AG20443 (cell line): Measurements from ENCODE around the gene VWA7.

Experiments
- DNase-seq: peaks from one replicate; pipeline ENCODE4 v3.0.0; 2012; ENCODE audit warnings: low spot score, mixed read lengths

Gene VWA7

GRCh38 chr6:31750411-31751022 is 26.6 kb downstream of the VWA7 start:
- no peak for DNase-seq

GRCh38 chr6:31749301-31750036 is 27.7 kb downstream of the VWA7 start:
- DNase-seq, result no peak

GRCh38 chr6:31744422-31744821 is 32.7 kb downstream of the VWA7 start:
- no peak for DNase-seq

DNA sequence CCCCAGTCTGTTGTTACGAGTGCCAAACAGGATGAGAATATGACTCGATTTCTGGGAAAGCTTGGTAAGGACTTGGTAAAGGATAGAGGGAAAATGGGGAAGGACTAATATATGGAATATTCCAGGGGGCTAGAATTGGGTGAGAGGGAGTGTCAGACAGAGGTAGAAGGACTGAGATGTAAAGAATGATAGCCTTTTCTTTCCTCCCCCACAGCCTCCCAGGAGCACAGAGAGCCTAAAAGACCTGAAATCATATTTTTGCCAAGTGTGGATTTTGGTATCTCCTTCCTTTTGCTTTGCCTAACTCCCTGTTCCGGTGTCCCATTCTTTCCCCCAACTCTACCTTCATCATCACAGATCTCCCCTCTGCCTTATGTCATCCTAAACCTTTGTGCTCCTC is 34.2 kb downstream of the VWA7 start:
- DNase-seq, result no peak

- no peak for DNase-seq
These were observed 35.3 kb downstream of the VWA7 start for GRCh38 chr6:31741815-31742214.

DNA sequence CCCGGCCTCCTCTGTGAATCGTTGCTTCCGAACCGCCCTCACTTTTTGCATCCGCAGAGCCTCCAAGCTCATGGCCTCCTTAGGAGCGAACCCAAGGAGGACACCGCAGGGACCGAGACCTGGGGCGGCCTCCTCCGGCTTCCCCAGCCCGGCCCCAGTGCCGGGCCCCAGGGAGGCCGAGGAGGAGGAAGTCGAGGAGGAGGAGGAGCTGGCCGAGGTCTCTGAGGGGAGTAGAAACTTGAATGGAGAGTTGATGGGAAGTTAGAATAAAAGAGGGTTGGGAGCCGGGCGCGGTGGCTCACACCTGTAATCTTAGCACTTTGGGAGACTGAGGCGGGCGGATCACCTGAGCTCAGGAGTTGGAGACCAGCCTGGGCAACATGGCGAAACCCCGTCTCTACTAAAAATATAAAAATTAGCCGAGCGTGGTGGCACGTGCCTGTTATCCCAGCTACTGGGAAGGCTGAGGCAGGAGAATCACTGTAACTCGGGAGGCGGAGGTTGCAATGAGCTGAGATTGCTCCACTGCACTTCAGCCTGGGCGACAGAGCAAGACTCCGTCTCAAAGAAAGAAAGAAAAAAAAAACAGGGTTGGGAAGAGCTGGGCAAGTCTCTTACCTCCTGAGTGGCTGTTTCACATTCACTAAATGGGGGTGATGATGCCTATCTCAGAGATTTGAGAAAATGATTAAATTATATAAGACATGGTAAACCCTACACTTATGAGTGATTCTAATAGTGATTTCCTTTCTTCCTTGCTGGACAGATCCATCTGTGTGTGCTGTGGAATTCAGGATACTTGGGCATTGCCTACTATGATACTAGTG is 36.5 kb downstream of the VWA7 start:
- DNase-seq, result peak; percentile 53

GRCh38 chr6:31739639-31740396 is 37.3 kb downstream of the VWA7 start, which contains the start of gene MSH5:
MSH5 (plus strand) TSS chr6:31740005; CDS start chr6:31740467, 462 bp downstream.
- peak; percentile 98 for DNase-seq

DNA sequence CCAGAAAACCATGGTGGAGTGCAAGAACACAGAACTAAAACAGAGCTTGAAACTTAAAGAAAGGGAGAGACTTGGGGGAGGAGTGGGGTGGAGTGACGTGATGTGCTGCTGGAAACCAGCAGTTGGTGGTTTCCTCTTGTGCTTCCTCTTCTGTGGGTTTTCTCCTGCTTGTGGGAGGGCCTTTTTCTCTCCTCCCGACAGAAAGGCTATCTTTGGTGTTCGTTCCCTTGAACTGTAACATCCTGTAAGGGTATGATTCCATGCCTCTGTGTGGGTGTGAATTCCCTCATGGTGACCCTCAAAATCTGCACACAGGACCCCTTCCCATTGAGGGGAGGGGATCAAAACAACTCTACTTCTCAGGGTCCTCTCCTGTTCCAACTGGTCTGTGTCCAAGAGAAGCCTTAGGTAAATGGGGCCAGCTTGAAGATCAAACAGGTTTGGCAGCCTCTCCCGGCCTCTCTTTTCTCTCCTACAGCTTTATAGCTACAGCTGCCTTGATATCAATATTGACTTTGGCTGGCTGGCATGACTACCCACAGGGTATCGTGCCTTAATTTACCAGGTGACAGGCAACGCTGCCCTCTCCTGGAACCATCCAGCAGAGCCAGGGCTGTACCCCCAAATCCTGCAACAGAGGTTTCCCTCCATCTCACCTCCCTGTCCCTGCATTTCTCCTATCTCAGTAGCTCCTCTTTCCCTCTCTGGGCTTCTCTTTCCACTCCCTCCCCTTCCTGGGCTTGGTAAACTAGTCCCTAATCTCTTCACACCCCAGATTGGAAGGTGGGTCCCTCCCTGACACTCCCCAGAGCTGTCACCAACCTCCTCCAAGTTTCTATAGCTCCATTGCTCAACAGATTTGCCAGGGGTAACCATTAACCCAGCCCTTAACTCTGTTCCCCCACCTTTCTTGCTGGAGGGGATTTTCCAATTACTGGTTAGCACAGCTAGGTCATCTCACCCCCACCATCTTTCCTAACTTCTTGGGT is 38.8 kb downstream of the VWA7 start:
- peak; percentile 67 for DNase-seq

GRCh38 chr6:31737315-31737990 is 39.7 kb downstream of the VWA7 start:
- DNase-seq, result no peak

DNA sequence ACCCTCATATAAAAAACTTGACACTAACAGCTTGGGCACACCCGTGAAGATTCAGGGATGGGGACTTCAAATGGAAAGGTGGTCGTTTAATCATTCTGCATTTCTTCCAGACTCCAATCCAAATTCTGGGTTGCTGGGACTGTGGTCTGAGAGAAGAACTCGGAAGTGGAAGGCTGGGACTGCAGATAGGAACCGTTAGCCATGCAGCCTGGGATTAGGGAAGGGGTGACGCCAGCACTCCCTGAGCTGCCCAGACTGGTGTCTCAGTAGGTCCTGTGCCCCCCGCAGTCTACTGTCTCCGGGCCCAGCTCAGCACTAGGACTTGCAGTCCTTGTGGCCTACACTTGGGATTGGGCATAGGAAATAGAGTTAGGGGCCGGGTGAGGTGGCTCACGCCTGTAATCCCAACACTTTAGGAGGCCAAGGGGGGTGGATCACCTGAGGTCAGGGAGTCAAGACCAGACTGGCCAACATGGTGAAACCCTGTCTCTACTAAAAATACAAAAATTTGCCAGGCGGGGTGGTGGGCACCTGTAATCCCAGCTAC is 40.3 kb downstream of the VWA7 start:
- no peak for DNase-seq

- DNase-seq, result peak; percentile 90
These were observed 40.9 kb downstream of the VWA7 start, which contains the start of gene CLIC1 for GRCh38 chr6:31736021-31736767. CLIC1 (minus strand) TSS chr6:31736530; CDS start chr6:31736300, 230 bp downstream.

- peak; percentile 66 for DNase-seq
These were observed 42.2 kb downstream of the VWA7 start for GRCh38 chr6:31734821-31735406.

DNA sequence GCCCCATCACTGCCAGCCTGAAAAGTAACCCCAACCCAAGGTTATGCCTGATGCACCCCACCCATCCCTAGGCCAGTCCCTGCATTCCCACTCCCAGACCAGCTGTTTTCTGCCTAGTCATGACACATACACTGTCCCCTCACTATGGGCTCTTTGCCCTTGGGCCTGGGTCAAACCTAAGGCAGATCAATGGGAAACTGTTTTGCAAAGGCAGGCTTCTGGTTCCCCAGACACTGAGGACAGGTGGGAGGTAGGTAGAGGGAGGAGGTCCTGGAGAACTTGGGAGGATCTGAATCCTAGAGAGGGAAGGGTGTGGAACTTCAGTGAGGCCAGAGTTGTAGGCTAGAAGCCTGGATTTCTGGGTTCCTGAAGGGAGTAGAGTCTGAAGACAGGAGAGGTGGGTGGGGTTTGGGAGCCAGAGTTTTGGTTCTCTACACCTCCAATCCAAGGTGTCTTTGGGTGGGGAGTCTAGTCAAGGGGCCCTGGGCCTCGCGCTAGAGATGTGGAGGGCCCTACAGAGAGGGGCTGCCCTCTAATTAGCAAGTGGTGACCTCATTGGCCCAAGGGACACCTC is 42.8 kb downstream of the VWA7 start:
- no peak for DNase-seq

DNA sequence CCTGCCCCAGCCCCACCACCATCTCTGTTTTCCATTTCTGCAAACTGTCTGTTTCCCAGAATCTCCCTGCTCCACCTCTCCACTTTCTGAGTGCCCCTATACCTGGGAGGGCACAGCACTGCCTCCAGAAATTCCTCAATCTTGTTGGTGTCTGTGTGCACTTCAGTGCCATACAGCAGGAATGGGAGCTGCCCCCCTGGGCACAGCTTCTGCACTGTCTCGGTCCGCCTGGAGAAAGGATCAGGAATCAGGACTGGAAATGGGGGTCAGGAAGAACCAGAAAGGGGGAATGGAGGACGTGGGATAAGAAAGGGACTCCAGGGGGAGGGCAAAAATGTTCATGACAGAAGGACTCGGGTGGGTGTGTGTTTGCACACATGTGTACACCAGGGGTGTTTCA is 43.4 kb downstream of the VWA7 start:
- DNase-seq, result no peak

DNA sequence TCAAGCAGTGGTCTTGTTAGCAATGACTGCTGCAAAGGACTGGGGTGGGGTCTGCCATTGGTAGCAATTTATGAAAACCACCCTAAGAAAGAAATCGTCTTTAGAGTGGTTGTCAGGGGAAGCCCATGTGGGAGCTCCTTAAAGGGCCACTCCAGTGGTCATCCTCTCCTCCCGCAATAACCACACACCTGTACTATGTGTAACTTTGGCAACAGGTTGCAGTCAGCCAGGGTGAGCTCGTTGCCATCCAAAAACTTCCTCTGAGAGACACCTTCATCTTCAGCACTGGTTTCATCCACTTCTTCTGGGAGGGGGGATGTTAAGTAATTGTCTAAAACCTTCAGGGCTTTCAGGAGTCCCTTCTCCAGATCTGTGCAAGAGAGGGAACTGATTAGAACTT is 45.1 kb downstream of the VWA7 start:
- DNase-seq, result no peak

DNA sequence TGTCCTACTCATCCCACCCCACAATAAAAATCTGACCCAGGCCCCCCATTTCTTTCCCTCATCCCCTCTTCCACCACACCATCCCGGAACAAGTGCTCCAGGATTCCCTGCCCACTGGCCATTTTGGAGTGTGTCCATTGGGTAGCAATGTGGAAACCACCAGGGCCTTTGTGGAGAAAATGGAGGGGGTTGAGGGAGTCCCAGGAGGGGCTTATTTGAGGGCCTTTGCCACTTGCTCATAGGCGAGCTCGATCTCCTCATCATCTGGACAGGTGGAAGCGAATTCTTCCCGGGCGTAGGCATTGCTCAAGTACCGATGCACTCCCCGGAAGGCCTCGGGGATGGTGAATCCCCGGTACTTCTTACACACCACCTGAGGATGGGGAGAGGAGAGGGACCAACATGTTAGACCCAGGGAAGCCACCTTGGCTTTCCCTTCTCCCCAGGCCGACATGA is 46.5 kb downstream of the VWA7 start:
- no peak for DNase-seq

- peak; percentile 94 for DNase-seq
These were observed 47.0 kb downstream of the VWA7 start for GRCh38 chr6:31729979-31730630.

DNA sequence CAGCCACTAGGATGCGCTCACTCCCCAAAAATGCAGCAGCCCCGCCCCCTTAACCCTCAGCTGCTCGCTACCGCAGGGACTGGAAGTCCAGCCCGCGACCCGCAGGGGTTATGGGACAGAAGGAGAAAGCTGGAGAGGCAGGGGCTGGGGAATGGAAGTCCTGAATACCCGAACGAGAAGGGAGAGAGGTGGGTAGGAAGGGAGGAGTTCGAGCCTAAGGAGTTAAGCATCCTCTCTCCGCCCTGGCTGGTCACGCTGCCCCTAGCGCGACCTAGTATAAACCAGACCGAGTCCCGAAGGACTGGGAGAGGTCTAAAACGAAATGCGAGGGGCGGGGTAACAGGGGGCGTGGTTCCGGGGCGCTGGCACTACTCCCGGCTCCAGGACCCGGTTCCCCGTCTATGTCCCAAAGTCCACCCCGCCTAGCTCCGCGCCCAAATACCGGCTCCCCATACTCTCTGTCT is 47.6 kb downstream of the VWA7 start:
- peak; percentile 95 for DNase-seq
